Gastrocnemius medialis (tissue), 4 donors: ENCODE results near the gene OR6C4. TPM values are rescaled to one million over a fixed set of nuclear protein-coding genes. Genes with fewer than 3 reads are reported as not detected.
"Not testable (repeated sequence)": the region's sequence is repeated elsewhere in the genome, so short reads cannot be mapped to it uniquely, and the experiment has no call there.

Experiments used
- ATAC-seq, 2 donors: fragments of 150-250 bp; one replicate each; pipeline ENCODE4 v1.9.1; 2016
- DNase-seq, 2 donors: peaks; one replicate each; pipeline ENCODE4 v3.0.0-alpha.2; 2019
- H3K27ac ChIP-seq, 4 donors: fragments of 200-600 bp; sonication (generic); 1 replicate in 1 of 4; 2 replicates in 3 of 4; pipeline ENCODE4 v1.5.1; 2016 to 2018; ENCODE audit warnings: mild to moderate bottlenecking in 2 of 4, moderate library complexity in 1 of 4
- H3K27me3 ChIP-seq, 3 donors: fragments of 200-600 bp; sonication (generic) in 2 of 3; 1 replicate in 1 of 3; 2 replicates in 2 of 3; pipeline versions ENCODE4 v1.5.1 to v1.6.0; 2016 to 2019; ENCODE audit warnings: mild to moderate bottlenecking in 1 of 3, moderate library complexity in 1 of 3
- H3K36me3 ChIP-seq, 2 donors: fragments of 200-600 bp; sonication (generic) in 1 of 2; one replicate each; pipeline ENCODE4 v1.5.1; 2017 to 2018
- H3K4me1 ChIP-seq, 2 donors: fragments of 200-600 bp; sonication (generic) in 1 of 2; one replicate each; pipeline ENCODE4 v1.5.1; 2016 to 2017; ENCODE audit warnings: mild to moderate bottlenecking in 2 of 2
- H3K4me3 ChIP-seq, 4 donors: fragments of 200-600 bp; sonication (generic) in 3 of 4; 1 replicate in 1 of 4; 2 replicates in 3 of 4; pipeline ENCODE4 v1.5.1; 2016 to 2019; ENCODE audit warnings: mild to moderate bottlenecking in 2 of 4
- H3K9me3 ChIP-seq, 3 donors: fragments of 200-600 bp; sonication (generic) in 2 of 3; 1 replicate in 1 of 3; 2 replicates in 2 of 3; pipeline ENCODE4 v1.5.1; 2016 to 2019
- POLR2A ChIP-seq, 2 donors: fragments of 450-650 bp; IDR thresholded peaks; one replicate each; pipeline ENCODE4 v1.6.1; 2017; ENCODE audit warnings: antibody characterized with exemption in 2 of 2, mild to moderate bottlenecking in 2 of 2, moderate library complexity in 2 of 2
- in situ Hi-C, 4 donors: fragments of 200-750 bp; cut with MboI; loops; one replicate each; pipeline versions ENCODE4 v1.15.0 to v1.8.0; 2017; ENCODE audit warnings: low sequenced_read_pairs in 4 of 4
- intact Hi-C: fragments of 100-400 bp; cut with DNase I; formaldehyde crosslinking; loops from one replicate; pipeline ENCODE4 v1.15.1; 2023; ENCODE audit warnings: low total_unique reads
- total RNA-seq, 4 donors: library from RNA; depleted of rRNA; stranded (reverse); fragments of >200 nt; gene quantifications; one replicate each; pipeline versions ENCODE4 v1.1.0 to v1.2.3, GENCODE V29; 2016
- TF ChIP-seq, protein P1 (sequence below), 5 experiments: fragments of 450-650 bp in 3 of 5; fragments of 200-600 bp in 2 of 5; sonication (generic) in 2 of 5; IDR thresholded peaks in 4 of 5; conservative IDR thresholded peaks in 1 of 5; 1 replicate in 4 of 5; 2 replicates in 1 of 5; pipeline ENCODE4 v1.5.1; 2016 to 2019; ENCODE audit warnings: antibody characterized with exemption in 5 of 5, mild to moderate bottlenecking in 3 of 5, moderate library complexity in 3 of 5

Gene OR6C4
- not detected for total RNA-seq

GRCh38 chr12:55549302-55549701 is at the start of gene OR6C4:
OR6C4 (plus strand) TSS chr12:55549602; CDS start chr12:55551227, 1,625 bp downstream.
- H3K27me3 ChIP-seq = no peaks in the 10 kb centered on the region
- H3K4me1 ChIP-seq = no peaks in the 10 kb centered on the region
- ATAC-seq (no peak), DNase-seq (no peak)
- no peak within 1 kb of the TSS for H3K27ac ChIP-seq
- no peak within 1 kb of the TSS for H3K4me3 ChIP-seq
- H3K9me3 ChIP-seq = no peaks in the 10 kb centered on the region
- no peaks in the 10 kb centered on the region for H3K36me3 ChIP-seq
- intact Hi-C loops (no loop called here), in situ Hi-C loops (no loop called here)
- no peak for TF ChIP-seq POLR2A (IDR thresholded peaks at IDR 0.05)
- TF ChIP-seq, protein P1, sequence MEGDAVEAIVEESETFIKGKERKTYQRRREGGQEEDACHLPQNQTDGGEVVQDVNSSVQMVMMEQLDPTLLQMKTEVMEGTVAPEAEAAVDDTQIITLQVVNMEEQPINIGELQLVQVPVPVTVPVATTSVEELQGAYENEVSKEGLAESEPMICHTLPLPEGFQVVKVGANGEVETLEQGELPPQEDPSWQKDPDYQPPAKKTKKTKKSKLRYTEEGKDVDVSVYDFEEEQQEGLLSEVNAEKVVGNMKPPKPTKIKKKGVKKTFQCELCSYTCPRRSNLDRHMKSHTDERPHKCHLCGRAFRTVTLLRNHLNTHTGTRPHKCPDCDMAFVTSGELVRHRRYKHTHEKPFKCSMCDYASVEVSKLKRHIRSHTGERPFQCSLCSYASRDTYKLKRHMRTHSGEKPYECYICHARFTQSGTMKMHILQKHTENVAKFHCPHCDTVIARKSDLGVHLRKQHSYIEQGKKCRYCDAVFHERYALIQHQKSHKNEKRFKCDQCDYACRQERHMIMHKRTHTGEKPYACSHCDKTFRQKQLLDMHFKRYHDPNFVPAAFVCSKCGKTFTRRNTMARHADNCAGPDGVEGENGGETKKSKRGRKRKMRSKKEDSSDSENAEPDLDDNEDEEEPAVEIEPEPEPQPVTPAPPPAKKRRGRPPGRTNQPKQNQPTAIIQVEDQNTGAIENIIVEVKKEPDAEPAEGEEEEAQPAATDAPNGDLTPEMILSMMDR (IDR thresholded peaks at IDR 0.05 in 4 of 5, conservative IDR thresholded peaks at IDR 0.05 in 1 of 5) = no peak

- TF ChIP-seq, protein P1 (IDR thresholded peaks at IDR 0.05 in 4 of 5, conservative IDR thresholded peaks at IDR 0.05 in 1 of 5) = no peak
- no peak for TF ChIP-seq POLR2A (IDR thresholded peaks at IDR 0.05)
- no peaks in the 10 kb centered on the region for H3K36me3 ChIP-seq
- DNase-seq = no peak
- no peak overlapping the region for H3K4me3 ChIP-seq
- H3K27me3 ChIP-seq = no peaks in the 10 kb centered on the region
- no peak for ATAC-seq
- H3K9me3 ChIP-seq = no peaks in the 10 kb centered on the region
- intact Hi-C loops = no loop called here
- H3K4me1 ChIP-seq = no peaks in the 10 kb centered on the region
- in situ Hi-C loops = no loop called here
- H3K27ac ChIP-seq = no peak overlapping the region
Observed at GRCh38 chr12:55499810-55500252, 49.6 kb upstream of the OR6C4 start.

DNA sequence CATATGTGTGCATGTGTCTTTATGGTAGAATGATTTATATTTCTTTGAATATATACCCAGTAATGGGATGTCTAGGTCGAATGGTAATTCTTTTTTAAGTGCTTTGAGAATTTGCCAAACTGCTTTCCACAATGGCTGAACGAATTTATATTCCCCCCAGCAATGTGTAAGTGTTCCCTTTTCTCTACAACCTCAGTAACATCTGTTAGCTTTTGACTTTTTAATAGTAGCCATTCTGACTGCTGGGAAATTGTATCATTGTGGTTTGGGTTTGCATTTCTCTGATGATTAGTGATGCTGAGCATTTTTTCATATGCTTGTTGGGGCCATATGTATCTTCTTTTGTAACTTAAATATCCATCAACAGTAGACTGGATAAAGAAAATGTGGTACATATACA is 47.8 kb upstream of the OR6C4 start:
- DNase-seq (no peak), ATAC-seq (no peak)
- intact Hi-C loops (no loop called here), in situ Hi-C loops (no loop called here)
- H3K27ac ChIP-seq = no peak overlapping the region
- TF ChIP-seq, protein P1 (IDR thresholded peaks at IDR 0.05 in 4 of 5, conservative IDR thresholded peaks at IDR 0.05 in 1 of 5) = no peak
- TF ChIP-seq POLR2A (IDR thresholded peaks at IDR 0.05) = no peak
- H3K9me3 ChIP-seq = no peaks in the 10 kb centered on the region
- H3K4me3 ChIP-seq = no peak overlapping the region
- no peaks in the 10 kb centered on the region for H3K4me1 ChIP-seq
- H3K27me3 ChIP-seq = no peaks in the 10 kb centered on the region
- no peaks in the 10 kb centered on the region for H3K36me3 ChIP-seq

- no peak overlapping the region for H3K27ac ChIP-seq
- no peak for ATAC-seq
- in situ Hi-C loops (no loop called here), intact Hi-C loops (no loop called here)
- no peak overlapping the region for H3K4me3 ChIP-seq
- H3K27me3 ChIP-seq = no peaks in the 10 kb centered on the region
- no peaks in the 10 kb centered on the region for H3K36me3 ChIP-seq
- TF ChIP-seq, protein P1 (IDR thresholded peaks at IDR 0.05 in 4 of 5, conservative IDR thresholded peaks at IDR 0.05 in 1 of 5) = no peak
- TF ChIP-seq POLR2A (IDR thresholded peaks at IDR 0.05) = no peak
- DNase-seq = no peak
- no peaks in the 10 kb centered on the region for H3K4me1 ChIP-seq
- no peaks in the 10 kb centered on the region for H3K9me3 ChIP-seq
Observed at GRCh38 chr12:55515696-55516095, 33.7 kb upstream of the OR6C4 start.

DNA sequence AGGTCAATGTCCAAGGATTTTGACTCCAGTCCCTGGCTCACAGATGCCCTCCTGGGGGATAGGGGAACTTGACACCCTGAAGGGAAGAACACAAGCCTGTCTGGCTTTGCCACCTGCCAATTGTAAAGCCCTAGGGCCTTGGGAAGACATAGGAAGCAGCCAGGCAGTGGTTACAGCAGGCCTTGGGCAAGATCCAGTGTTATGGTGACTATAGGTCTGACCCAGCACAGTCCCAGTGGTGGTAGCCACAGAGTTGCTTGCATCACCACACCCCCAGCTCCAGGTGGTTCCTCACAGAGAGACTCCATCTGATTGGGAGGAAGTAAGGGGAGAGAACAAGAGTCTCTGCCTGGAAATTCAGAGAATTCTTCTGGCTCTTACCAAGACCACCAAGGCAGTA is 33.0 kb upstream of the OR6C4 start:
- DNase-seq (no peak), ATAC-seq (no peak)
- no peak overlapping the region for H3K4me3 ChIP-seq
- H3K27me3 ChIP-seq = no peaks in the 10 kb centered on the region
- H3K27ac ChIP-seq = no peak overlapping the region
- in situ Hi-C loops = no loop called here
- TF ChIP-seq, protein P1 (IDR thresholded peaks at IDR 0.05 in 4 of 5, conservative IDR thresholded peaks at IDR 0.05 in 1 of 5) = no peak
- TF ChIP-seq POLR2A (IDR thresholded peaks at IDR 0.05) = no peak
- H3K4me1 ChIP-seq = no peaks in the 10 kb centered on the region
- no peaks in the 10 kb centered on the region for H3K36me3 ChIP-seq
- intact Hi-C loops = no loop called here
- H3K9me3 ChIP-seq = no peaks in the 10 kb centered on the region

- H3K9me3 ChIP-seq, H3K4me1 ChIP-seq, H3K36me3 ChIP-seq, H3K4me3 ChIP-seq, DNase-seq, H3K27ac ChIP-seq, ATAC-seq, H3K27me3 ChIP-seq, in situ Hi-C loops, intact Hi-C loops: not testable (repeated sequence)
Observed at GRCh38 chr12:55548235-55548634, 1.2 kb upstream of the OR6C4 start.
